Neural cell (in vitro differentiated cells): ENCODE results near the gene C17orf113. TPM values are rescaled to one million over a fixed set of nuclear protein-coding genes. Genes with fewer than 3 reads are reported as not detected.

Experiments
- H2AFZ ChIP-seq: fragments of 200-600, 300-800 bp; sonication (generic), shearing (Covaris generic); 2 replicates; pipeline ENCODE4 v1.6.0; 2014; ENCODE audit warnings: low read depth, mild to moderate bottlenecking, antibody characterized with exemption, low read length, moderate library complexity
- H3F3A ChIP-seq: fragments of 200-600 bp; shearing (Covaris generic); 2 replicates; pipeline ENCODE4 v1.6.1; 2016; ENCODE audit warnings: mild to moderate bottlenecking, moderate library complexity, mixed read lengths, antibody characterized with exemption, low read length; ENCODE audit not compliant: insufficient read depth, poor library complexity, severe bottlenecking
- H3K27ac ChIP-seq: fragments of 200-600, 300-800 bp; sonication (generic), shearing (Covaris generic); 2 replicates; pipeline ENCODE4 v1.5.1; 2014; ENCODE audit warnings: mild to moderate bottlenecking, low read length, moderate library complexity
- H3K27me3 ChIP-seq: fragments of 300-800, 200-600 bp; sonication (generic), shearing (Covaris generic); 2 replicates; pipeline ENCODE4 v1.6.0; 2014; ENCODE audit warnings: mild to moderate bottlenecking, low read depth, low read length, moderate library complexity; ENCODE audit not compliant: insufficient read depth
- H3K36me3 ChIP-seq: fragments of 300-800, 200-600 bp; sonication (generic), shearing (Covaris generic); 2 replicates; pipeline ENCODE4 v1.5.1; 2014; ENCODE audit warnings: mild to moderate bottlenecking, antibody characterized with exemption, low read length, moderate library complexity; ENCODE audit not compliant: insufficient read depth
- H3K4me2 ChIP-seq: fragments of 300-800, 200-600 bp; sonication (generic), shearing (Covaris generic); 2 replicates; pipeline ENCODE4 v1.6.0; 2014; ENCODE audit warnings: mild to moderate bottlenecking, low read length
- H3K4me3 ChIP-seq: fragments of 300-800, 200-600 bp; sonication (generic), shearing (Covaris generic); 2 replicates; pipeline ENCODE4 v1.5.1; 2014; ENCODE audit warnings: mild to moderate bottlenecking, low read length, moderate library complexity
- H3K79me2 ChIP-seq: fragments of 200-600 bp; shearing (Covaris generic); replicated peaks from 2 replicates; pipeline ENCODE4 v1.6.0; 2014; ENCODE audit warnings: mild to moderate bottlenecking, low read length, moderate library complexity; ENCODE audit not compliant: insufficient read depth
- H3K9ac ChIP-seq: fragments of 300-800, 200-600 bp; sonication (generic), shearing (Covaris generic); 2 replicates; pipeline ENCODE4 v1.6.1; 2016; ENCODE audit warnings: mild to moderate bottlenecking, low read length, mixed read lengths
- H3K9me2 ChIP-seq: fragments of 200-600 bp; shearing (Covaris generic); 2 replicates; pipeline ENCODE4 v1.6.1; 2016; ENCODE audit warnings: mild to moderate bottlenecking, low read length, mixed read lengths; ENCODE audit not compliant: insufficient read depth
- H3K9me3 ChIP-seq: fragments of 200-600, 300-800 bp; sonication (generic), shearing (Covaris generic); 2 replicates; pipeline ENCODE4 v1.6.1; 2016; ENCODE audit warnings: mild to moderate bottlenecking, mixed run types, low read length, moderate library complexity, mixed read lengths
- H4K20me1 ChIP-seq: fragments of 200-600 bp; shearing (Covaris generic); 2 replicates; pipeline ENCODE4 v1.6.1; 2016; ENCODE audit warnings: mild to moderate bottlenecking, mixed run types; ENCODE audit not compliant: insufficient read depth
- EP300 ChIP-seq: fragments of 450-650 bp; conservative IDR thresholded peaks from 2 replicates; pipeline ENCODE4 v1.6.1; 2014; ENCODE audit warnings: antibody characterized with exemption, mild to moderate bottlenecking, moderate library complexity; ENCODE audit not compliant: poor library complexity, severe bottlenecking
- EZH2 ChIP-seq: fragments of 200-600, 300-800 bp; shearing (Covaris generic), sonication (generic); IDR thresholded peaks from 2 replicates; pipeline ENCODE4 v1.6.1; 2014; ENCODE audit warnings: antibody characterized with exemption, low read length, borderline replicate concordance, mild to moderate bottlenecking; ENCODE audit not compliant: insufficient read depth, poor library complexity, severe bottlenecking
- MXI1 ChIP-seq: fragments of 450-650 bp; conservative IDR thresholded peaks from 2 replicates; pipeline ENCODE4 v1.6.1; 2014; ENCODE audit warnings: antibody characterized with exemption, mild to moderate bottlenecking; ENCODE audit not compliant: poor library complexity, severe bottlenecking
- POLR2AphosphoS5 ChIP-seq: IDR thresholded peaks from 2 replicates; pipeline ENCODE4 v1.6.1; 2012
- RAD21 ChIP-seq: fragments of 450-650 bp; conservative IDR thresholded peaks from 2 replicates; pipeline ENCODE4 v1.6.1; 2014; ENCODE audit warnings: antibody characterized with exemption, mild to moderate bottlenecking, moderate library complexity
- SMC3 ChIP-seq: fragments of 450-650 bp; conservative IDR thresholded peaks from 2 replicates; pipeline ENCODE4 v1.6.1; 2014; ENCODE audit warnings: antibody characterized with exemption, mild to moderate bottlenecking, moderate library complexity; ENCODE audit not compliant: poor library complexity
- TAF1 ChIP-seq: IDR thresholded peaks from 2 replicates; pipeline ENCODE4 v1.6.1; 2012; ENCODE audit warnings: low read depth
- polyA plus RNA-seq: library from polyadenylated mRNA; depleted of rRNA; stranded (reverse); fragments of >200 nt; gene quantifications from 2 replicates; pipeline ENCODE4 v1.2.3, GENCODE V29; 2014
- TF ChIP-seq, protein P1 (sequence below): IDR thresholded peaks from 2 replicates; pipeline ENCODE4 v1.6.1; 2012; ENCODE audit warnings: borderline replicate concordance
- TF ChIP-seq, protein P2 (sequence below): fragments of 450-650 bp; IDR thresholded peaks from 2 replicates; pipeline ENCODE4 v1.5.1; 2014; ENCODE audit warnings: antibody characterized with exemption, mild to moderate bottlenecking, moderate library complexity; ENCODE audit not compliant: poor library complexity, severe bottlenecking

Gene C17orf113
- polyA plus RNA-seq, 1 donor from 2014 or later, result 5.2 TPM

DNA sequence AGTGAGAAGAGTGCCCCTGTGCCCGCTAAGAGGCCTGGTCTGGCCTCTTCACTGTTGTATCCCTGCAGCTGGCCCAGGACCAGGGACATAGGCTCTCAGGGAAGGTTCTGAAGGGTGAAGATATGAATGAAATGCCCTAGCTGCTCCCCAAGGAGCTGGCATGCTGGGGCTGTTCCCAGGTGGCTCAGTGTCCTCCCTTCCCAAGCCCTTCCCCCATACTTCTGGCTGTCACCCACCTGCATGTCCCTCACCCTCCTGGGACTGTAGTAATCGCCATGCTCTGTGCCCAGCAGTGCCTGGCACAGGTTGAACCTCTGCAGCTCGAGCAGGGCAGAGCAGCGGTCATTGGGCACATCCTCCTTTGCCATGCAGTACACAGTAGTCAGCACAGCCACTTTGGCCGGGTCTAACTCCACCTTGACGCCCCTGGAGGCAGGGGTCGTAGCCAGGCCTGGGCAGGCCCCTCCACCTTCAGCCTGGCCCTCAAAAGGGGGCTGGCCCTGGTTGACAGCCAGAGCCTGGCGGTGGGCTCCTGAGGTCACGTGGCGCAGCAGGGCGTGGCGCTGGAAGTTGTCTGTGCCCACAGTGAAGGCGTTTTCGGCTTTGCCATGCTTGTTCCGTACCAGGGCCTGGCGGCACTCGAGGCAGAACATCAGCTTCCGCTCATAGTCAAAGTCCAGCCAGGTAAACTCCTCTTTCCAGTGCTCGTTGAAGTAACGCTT is 7.6 kb downstream of the C17orf113 start:
- Histone ChIP-seq H3K9ac (no peak overlapping the region), H3F3A (no peaks in the 10 kb centered on the region), H3K79me2 (no peaks in the 10 kb centered on the region), H4K20me1 (no peaks in the 10 kb centered on the region), H3K4me2 (no peak overlapping the region), H3K27me3 (no peaks in the 10 kb centered on the region), H3K9me3 (no peaks in the 10 kb centered on the region), H3K4me3 (no peak overlapping the region), H3K36me3 (no peaks in the 10 kb centered on the region), H3K9me2 (no peaks in the 10 kb centered on the region), H3K27ac (no peak overlapping the region), H2AFZ (no peak overlapping the region)
- TF ChIP-seq EP300 (no peak), MXI1 (no peak)
- TF ChIP-seq, protein P1, sequence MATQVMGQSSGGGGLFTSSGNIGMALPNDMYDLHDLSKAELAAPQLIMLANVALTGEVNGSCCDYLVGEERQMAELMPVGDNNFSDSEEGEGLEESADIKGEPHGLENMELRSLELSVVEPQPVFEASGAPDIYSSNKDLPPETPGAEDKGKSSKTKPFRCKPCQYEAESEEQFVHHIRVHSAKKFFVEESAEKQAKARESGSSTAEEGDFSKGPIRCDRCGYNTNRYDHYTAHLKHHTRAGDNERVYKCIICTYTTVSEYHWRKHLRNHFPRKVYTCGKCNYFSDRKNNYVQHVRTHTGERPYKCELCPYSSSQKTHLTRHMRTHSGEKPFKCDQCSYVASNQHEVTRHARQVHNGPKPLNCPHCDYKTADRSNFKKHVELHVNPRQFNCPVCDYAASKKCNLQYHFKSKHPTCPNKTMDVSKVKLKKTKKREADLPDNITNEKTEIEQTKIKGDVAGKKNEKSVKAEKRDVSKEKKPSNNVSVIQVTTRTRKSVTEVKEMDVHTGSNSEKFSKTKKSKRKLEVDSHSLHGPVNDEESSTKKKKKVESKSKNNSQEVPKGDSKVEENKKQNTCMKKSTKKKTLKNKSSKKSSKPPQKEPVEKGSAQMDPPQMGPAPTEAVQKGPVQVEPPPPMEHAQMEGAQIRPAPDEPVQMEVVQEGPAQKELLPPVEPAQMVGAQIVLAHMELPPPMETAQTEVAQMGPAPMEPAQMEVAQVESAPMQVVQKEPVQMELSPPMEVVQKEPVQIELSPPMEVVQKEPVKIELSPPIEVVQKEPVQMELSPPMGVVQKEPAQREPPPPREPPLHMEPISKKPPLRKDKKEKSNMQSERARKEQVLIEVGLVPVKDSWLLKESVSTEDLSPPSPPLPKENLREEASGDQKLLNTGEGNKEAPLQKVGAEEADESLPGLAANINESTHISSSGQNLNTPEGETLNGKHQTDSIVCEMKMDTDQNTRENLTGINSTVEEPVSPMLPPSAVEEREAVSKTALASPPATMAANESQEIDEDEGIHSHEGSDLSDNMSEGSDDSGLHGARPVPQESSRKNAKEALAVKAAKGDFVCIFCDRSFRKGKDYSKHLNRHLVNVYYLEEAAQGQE, result no peak

DNA sequence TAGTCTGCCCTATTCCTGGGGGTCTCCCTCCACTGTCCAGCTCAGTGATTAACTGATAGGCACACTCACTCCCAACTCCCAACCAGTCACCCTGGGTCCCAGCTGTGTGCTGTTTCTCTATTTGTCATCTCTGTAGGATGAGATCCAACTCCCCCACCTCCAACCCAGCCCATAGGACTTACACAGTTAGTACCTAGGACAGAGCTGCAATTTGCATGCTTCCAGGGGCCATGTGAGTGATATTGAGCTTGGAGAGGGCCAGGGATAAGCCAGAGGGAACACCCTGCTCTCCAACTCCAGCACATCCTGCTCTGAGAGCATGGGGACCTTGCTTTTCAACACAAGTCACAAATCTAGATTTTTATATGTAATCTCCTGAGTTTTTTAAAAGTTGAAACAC is 8.8 kb downstream of the C17orf113 start:
- no peak overlapping the region for H2AFZ ChIP-seq
- no peaks in the 10 kb centered on the region for H3F3A ChIP-seq
- no peaks in the 10 kb centered on the region for H3K27me3 ChIP-seq
- no peaks in the 10 kb centered on the region for H3K36me3 ChIP-seq
- H3K4me2 ChIP-seq, result no peak overlapping the region
- H3K79me2 ChIP-seq, result no peaks in the 10 kb centered on the region
- H3K4me3 ChIP-seq, result no peak overlapping the region
- no peaks in the 10 kb centered on the region for H3K9me3 ChIP-seq
- H3K27ac ChIP-seq, result no peak overlapping the region
- no peaks in the 10 kb centered on the region for H3K9me2 ChIP-seq
- no peak overlapping the region for H3K9ac ChIP-seq
- H4K20me1 ChIP-seq, result no peaks in the 10 kb centered on the region
- TF ChIP-seq, protein P1, result no peak
- TF ChIP-seq EP300 (no peak), MXI1 (no peak), EZH2 (no peak), SMC3 (no peak), RAD21 (no peak), POLR2AphosphoS5 (no peak), TAF1 (no peak)
- TF ChIP-seq, protein P2, sequence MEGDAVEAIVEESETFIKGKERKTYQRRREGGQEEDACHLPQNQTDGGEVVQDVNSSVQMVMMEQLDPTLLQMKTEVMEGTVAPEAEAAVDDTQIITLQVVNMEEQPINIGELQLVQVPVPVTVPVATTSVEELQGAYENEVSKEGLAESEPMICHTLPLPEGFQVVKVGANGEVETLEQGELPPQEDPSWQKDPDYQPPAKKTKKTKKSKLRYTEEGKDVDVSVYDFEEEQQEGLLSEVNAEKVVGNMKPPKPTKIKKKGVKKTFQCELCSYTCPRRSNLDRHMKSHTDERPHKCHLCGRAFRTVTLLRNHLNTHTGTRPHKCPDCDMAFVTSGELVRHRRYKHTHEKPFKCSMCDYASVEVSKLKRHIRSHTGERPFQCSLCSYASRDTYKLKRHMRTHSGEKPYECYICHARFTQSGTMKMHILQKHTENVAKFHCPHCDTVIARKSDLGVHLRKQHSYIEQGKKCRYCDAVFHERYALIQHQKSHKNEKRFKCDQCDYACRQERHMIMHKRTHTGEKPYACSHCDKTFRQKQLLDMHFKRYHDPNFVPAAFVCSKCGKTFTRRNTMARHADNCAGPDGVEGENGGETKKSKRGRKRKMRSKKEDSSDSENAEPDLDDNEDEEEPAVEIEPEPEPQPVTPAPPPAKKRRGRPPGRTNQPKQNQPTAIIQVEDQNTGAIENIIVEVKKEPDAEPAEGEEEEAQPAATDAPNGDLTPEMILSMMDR, result no peak
